Stimulated activated naive CD4-positive, alpha-beta T cell treated with Interleukin-2 at 50 U/mL for 16 hours (primary cell): Measurements from ENCODE around the gene CNDP1.

ENCODE experiments used
- DNase-seq: peaks from one replicate; lab custom pipeline; 2025; lab: John Stamatoyannopoulos, UW

Gene CNDP1

GRCh38 chr18:74506448-74507084, 27.7 kb upstream of the CNDP1 start:
- DNase-seq, result no peak

GRCh38 chr18:74507097-74507881, 27.0 kb upstream of the CNDP1 start:
- no peak for DNase-seq

GRCh38 chr18:74507927-74508326, 26.4 kb upstream of the CNDP1 start:
- no peak for DNase-seq

- no peak for DNase-seq
Observed at GRCh38 chr18:74508366-74508765, 25.9 kb upstream of the CNDP1 start.

GRCh38 chr18:74508821-74509225, 25.5 kb upstream of the CNDP1 start:
- DNase-seq, result no peak

- DNase-seq, result no peak
Observed at GRCh38 chr18:74509856-74510769, 24.2 kb upstream of the CNDP1 start.

GRCh38 chr18:74510770-74511095, 23.6 kb upstream of the CNDP1 start:
- no peak for DNase-seq

- no peak for DNase-seq
Observed at GRCh38 chr18:74511823-74512222, 22.5 kb upstream of the CNDP1 start.

- DNase-seq, result no peak
Observed at GRCh38 chr18:74512321-74513053, 21.8 kb upstream of the CNDP1 start.

GRCh38 chr18:74513149-74513882, 21.0 kb upstream of the CNDP1 start:
- no peak for DNase-seq

- no peak for DNase-seq
Observed at GRCh38 chr18:74513883-74514205, 20.5 kb upstream of the CNDP1 start.

- DNase-seq, result no peak
Observed at GRCh38 chr18:74514860-74515495, 19.3 kb upstream of the CNDP1 start.

- no peak for DNase-seq
Observed at GRCh38 chr18:74515620-74516231, 18.6 kb upstream of the CNDP1 start.

GRCh38 chr18:74516271-74517235, 17.7 kb upstream of the CNDP1 start:
- no peak for DNase-seq

GRCh38 chr18:74517236-74517630, 17.1 kb upstream of the CNDP1 start:
- no peak for DNase-seq

- DNase-seq, result no peak
Observed at GRCh38 chr18:74518456-74519295, 15.6 kb upstream of the CNDP1 start.

GRCh38 chr18:74519320-74520095, 14.8 kb upstream of the CNDP1 start:
- DNase-seq, result no peak
